GM21360 (cell line): Measurements from ENCODE around the gene LY86.

Experiments used
- ATAC-seq: cut with Tn5 transposase; IDR thresholded peaks from one replicate; pipeline ENCODE4 v1.9.1; 2021; ENCODE audit warnings: mild to moderate bottlenecking, moderate library complexity; ENCODE audit not compliant: unreplicated experiment

The LY86 gene

GRCh38 chr6:6588064-6588923 is at the start of gene LY86:
LY86 (plus strand) TSS chr6:6588720; CDS start chr6:6588735, 15 bp downstream.
- peak; percentile 41 for ATAC-seq

- no peak for ATAC-seq
Observed at GRCh38 chr6:6539036-6539435, 49.5 kb upstream of the LY86 start.

GRCh38 chr6:6542357-6542756 is 46.2 kb upstream of the LY86 start:
- ATAC-seq = no peak

GRCh38 chr6:6543181-6543879 is 45.2 kb upstream of the LY86 start:
- no peak for ATAC-seq

GRCh38 chr6:6545616-6546317 is 42.8 kb upstream of the LY86 start:
- peak; percentile 2 for ATAC-seq

- ATAC-seq = peak; percentile 31
Observed at GRCh38 chr6:6546318-6547109, 42.0 kb upstream of the LY86 start.

- peak; percentile 78 for ATAC-seq
Observed at GRCh38 chr6:6547110-6547879, 41.2 kb upstream of the LY86 start.

GRCh38 chr6:6556161-6556737 is 32.3 kb upstream of the LY86 start:
- no peak for ATAC-seq

GRCh38 chr6:6556738-6557503 is 31.6 kb upstream of the LY86 start:
- no peak for ATAC-seq

- no peak for ATAC-seq
Observed at GRCh38 chr6:6557504-6557839, 31.0 kb upstream of the LY86 start.

GRCh38 chr6:6557886-6558285 is 30.6 kb upstream of the LY86 start:
- no peak for ATAC-seq

GRCh38 chr6:6559994-6560570 is 28.4 kb upstream of the LY86 start:
- no peak for ATAC-seq

GRCh38 chr6:6560909-6561308 is 27.6 kb upstream of the LY86 start:
- no peak for ATAC-seq

GRCh38 chr6:6564154-6564553 is 24.4 kb upstream of the LY86 start:
- ATAC-seq = no peak

- no peak for ATAC-seq
Observed at GRCh38 chr6:6565069-6565468, 23.5 kb upstream of the LY86 start.

GRCh38 chr6:6565488-6565887 is 23.0 kb upstream of the LY86 start:
- ATAC-seq = no peak

GRCh38 chr6:6566766-6567165 is 21.8 kb upstream of the LY86 start:
- no peak for ATAC-seq

GRCh38 chr6:6569096-6569810 is 19.3 kb upstream of the LY86 start:
- ATAC-seq = no peak
